ENCODE data around the gene CEP164.

The CEP164 gene

GRCh38 chr11:117413616-117414015, 86.0 kb downstream of the CEP164 start:
- no peak overlapping the region for H3K4me3 ChIP-seq

GRCh38 chr11:117414724-117415123, 87.1 kb downstream of the CEP164 start:
- H3K4me3 ChIP-seq, result no peak overlapping the region
- H3K27ac ChIP-seq, result no peak overlapping the region

More at GRCh38 chr11:117413616-117414015, 86.0 kb downstream of the CEP164 start:
- H3K27ac ChIP-seq, result no peak overlapping the region

GRCh38 chr11:117415358-117415896, 87.8 kb downstream of the CEP164 start:
- Histone ChIP-seq H3K4me3 (no peak overlapping the region), H3K27ac (no peak overlapping the region)

- no peak overlapping the region for H3K4me3 ChIP-seq
- no peak overlapping the region for H3K27ac ChIP-seq
Measured at GRCh38 chr11:117417342-117417741, 89.7 kb downstream of the CEP164 start.

GRCh38 chr11:117417856-117418255, 90.2 kb downstream of the CEP164 start:
- H3K27ac ChIP-seq, result no peak overlapping the region
- no peak overlapping the region for H3K4me3 ChIP-seq

GRCh38 chr11:117418737-117419481, 91.3 kb downstream of the CEP164 start:
- H3K27ac ChIP-seq, result no peak overlapping the region
- H3K4me3 ChIP-seq, result no peak overlapping the region

- no peak overlapping the region for H3K4me3 ChIP-seq
- H3K27ac ChIP-seq, result no peak overlapping the region
Measured at GRCh38 chr11:117419482-117420142, 92.0 kb downstream of the CEP164 start.

GRCh38 chr11:117420143-117420485, 92.5 kb downstream of the CEP164 start:
- H3K27ac ChIP-seq, result no peak overlapping the region

GRCh38 chr11:117420598-117420997, 92.9 kb downstream of the CEP164 start:
- no peak overlapping the region for H3K27ac ChIP-seq
- no peak overlapping the region for H3K4me3 ChIP-seq

More at GRCh38 chr11:117420143-117420485, 92.5 kb downstream of the CEP164 start:
- no peak overlapping the region for H3K4me3 ChIP-seq

GRCh38 chr11:117421041-117421440, 93.4 kb downstream of the CEP164 start:
- Histone ChIP-seq H3K27ac (no peak overlapping the region), H3K4me3 (no peak overlapping the region)

- H3K27ac ChIP-seq, result no peak overlapping the region
- no peak overlapping the region for H3K4me3 ChIP-seq
Measured at GRCh38 chr11:117421476-117421875, 93.8 kb downstream of the CEP164 start.

GRCh38 chr11:117423046-117423575, 95.5 kb downstream of the CEP164 start:
- Histone ChIP-seq H3K4me3 (no peak overlapping the region), H3K27ac (no peak overlapping the region)

- no peak overlapping the region for H3K4me3 ChIP-seq
- H3K27ac ChIP-seq, result no peak overlapping the region
Measured at GRCh38 chr11:117424781-117425180, 97.1 kb downstream of the CEP164 start.

GRCh38 chr11:117425679-117426296, 98.1 kb downstream of the CEP164 start:
- no peak overlapping the region for H3K27ac ChIP-seq
- no peak overlapping the region for H3K4me3 ChIP-seq

- H3K4me3 ChIP-seq, result no peak overlapping the region
Measured at GRCh38 chr11:117426297-117426685, 98.6 kb downstream of the CEP164 start.

GRCh38 chr11:117426941-117427340, 99.3 kb downstream of the CEP164 start:
- H3K27ac ChIP-seq, result no peak overlapping the region

More at GRCh38 chr11:117426297-117426685, 98.6 kb downstream of the CEP164 start:
- H3K27ac ChIP-seq, result no peak overlapping the region

GRCh38 chr11:117427356-117427874, 99.8 kb downstream of the CEP164 start:
- Histone ChIP-seq H3K27ac (no peak overlapping the region), H3K4me3 (no peak overlapping the region)

More at GRCh38 chr11:117426941-117427340, 99.3 kb downstream of the CEP164 start:
- no peak overlapping the region for H3K4me3 ChIP-seq

GRCh38 chr11:117428186-117428855, 100.7 kb downstream of the CEP164 start:
- H3K27ac ChIP-seq, result no peak overlapping the region
- H3K4me3 ChIP-seq, result no peak overlapping the region

- no peak overlapping the region for H3K4me3 ChIP-seq
- no peak overlapping the region for H3K27ac ChIP-seq
Measured at GRCh38 chr11:117428856-117429229, 101.2 kb downstream of the CEP164 start.
